ENCODE measurements around the gene ALCAM.

Gene ALCAM

DNA sequence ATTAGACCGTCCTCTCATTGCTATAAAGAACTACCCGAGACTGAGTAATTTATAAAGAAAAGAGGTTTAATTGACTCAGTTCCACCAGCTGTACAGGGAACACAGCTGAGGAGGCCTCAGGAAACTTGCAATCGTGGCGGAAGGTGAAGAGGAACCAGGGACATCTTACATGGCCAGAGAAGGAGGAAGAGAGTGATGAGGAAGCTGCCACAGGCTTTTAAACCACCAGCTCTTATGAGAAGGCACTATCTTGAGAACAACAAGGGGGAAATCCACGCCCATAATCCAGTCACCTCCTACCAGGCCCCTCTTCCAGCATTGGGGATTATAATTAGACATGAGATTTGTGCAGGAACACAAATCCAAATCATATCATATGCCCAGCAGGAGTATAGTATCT, 138.5 kb downstream of the ALCAM start:
- Mint-ChIP-seq H3K27ac (no peak overlapping the region), H3K27me3 (ENCODE audit: low read depth) (no peaks in the 10 kb centered on the region), H3K4me1 (peaks cover 17% of the 10 kb centered on the region), H3K4me3 (no peak overlapping the region), H3K36me3 (ENCODE audit: low read depth) (no peaks in the 10 kb centered on the region), H3K9me3 (no peaks in the 10 kb centered on the region)
- TF ChIP-seq, protein P1, sequence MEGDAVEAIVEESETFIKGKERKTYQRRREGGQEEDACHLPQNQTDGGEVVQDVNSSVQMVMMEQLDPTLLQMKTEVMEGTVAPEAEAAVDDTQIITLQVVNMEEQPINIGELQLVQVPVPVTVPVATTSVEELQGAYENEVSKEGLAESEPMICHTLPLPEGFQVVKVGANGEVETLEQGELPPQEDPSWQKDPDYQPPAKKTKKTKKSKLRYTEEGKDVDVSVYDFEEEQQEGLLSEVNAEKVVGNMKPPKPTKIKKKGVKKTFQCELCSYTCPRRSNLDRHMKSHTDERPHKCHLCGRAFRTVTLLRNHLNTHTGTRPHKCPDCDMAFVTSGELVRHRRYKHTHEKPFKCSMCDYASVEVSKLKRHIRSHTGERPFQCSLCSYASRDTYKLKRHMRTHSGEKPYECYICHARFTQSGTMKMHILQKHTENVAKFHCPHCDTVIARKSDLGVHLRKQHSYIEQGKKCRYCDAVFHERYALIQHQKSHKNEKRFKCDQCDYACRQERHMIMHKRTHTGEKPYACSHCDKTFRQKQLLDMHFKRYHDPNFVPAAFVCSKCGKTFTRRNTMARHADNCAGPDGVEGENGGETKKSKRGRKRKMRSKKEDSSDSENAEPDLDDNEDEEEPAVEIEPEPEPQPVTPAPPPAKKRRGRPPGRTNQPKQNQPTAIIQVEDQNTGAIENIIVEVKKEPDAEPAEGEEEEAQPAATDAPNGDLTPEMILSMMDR (IDR thresholded peaks at IDR 0.05; ENCODE audit: unreplicated experiment in 3 of 3): no peak

GRCh38 chr3:105511031-105511430, 144.3 kb downstream of the ALCAM start:
- Mint-ChIP-seq H3K36me3 (ENCODE audit: low read depth) (no peaks in the 10 kb centered on the region), H3K4me1 (peaks cover 16% of the 10 kb centered on the region), H3K9me3 (no peaks in the 10 kb centered on the region), H3K4me3 (no peak overlapping the region), H3K27me3 (ENCODE audit: low read depth) (no peaks in the 10 kb centered on the region), H3K27ac (no peak overlapping the region)
- TF ChIP-seq, protein P1 (IDR thresholded peaks at IDR 0.05; ENCODE audit: unreplicated experiment in 3 of 3): no peak

GRCh38 chr3:105512061-105512460, 145.4 kb downstream of the ALCAM start:
- Mint-ChIP-seq H3K27me3 (ENCODE audit: low read depth) (no peaks in the 10 kb centered on the region), H3K36me3 (ENCODE audit: low read depth) (no peaks in the 10 kb centered on the region), H3K9me3 (no peaks in the 10 kb centered on the region), H3K27ac (no peak overlapping the region), H3K4me3 (no peak overlapping the region), H3K4me1 (peaks cover 16% of the 10 kb centered on the region)
- TF ChIP-seq, protein P1 (IDR thresholded peaks at IDR 0.05; ENCODE audit: unreplicated experiment in 3 of 3): no peak

DNA sequence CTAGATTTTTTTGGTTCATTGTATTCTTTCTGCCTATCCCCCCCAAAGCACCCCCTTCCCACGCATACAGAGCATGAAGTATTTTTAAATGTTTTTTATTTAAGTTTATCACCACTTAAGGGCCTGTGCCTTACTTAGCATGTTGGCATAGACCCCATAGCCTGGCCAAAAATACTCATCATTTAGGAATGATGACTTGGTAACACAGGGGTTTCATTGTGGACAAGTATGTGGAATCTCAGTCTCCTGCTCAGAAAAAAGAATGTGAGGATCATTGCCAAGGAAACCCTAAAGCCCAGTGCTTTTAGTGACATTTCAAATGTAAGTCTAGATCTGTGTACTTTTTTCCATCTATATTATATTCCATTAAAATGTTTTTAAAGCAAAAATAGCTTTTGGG, 146.3 kb downstream of the ALCAM start:
- Mint-ChIP-seq H3K4me3 (no peak overlapping the region), H3K27me3 (ENCODE audit: low read depth) (no peaks in the 10 kb centered on the region), H3K27ac (no peak overlapping the region), H3K9me3 (no peaks in the 10 kb centered on the region), H3K4me1 (peaks cover 16% of the 10 kb centered on the region), H3K36me3 (ENCODE audit: low read depth) (no peaks in the 10 kb centered on the region)
- TF ChIP-seq, protein P1 (IDR thresholded peaks at IDR 0.05; ENCODE audit: unreplicated experiment in 3 of 3): no peak

DNA sequence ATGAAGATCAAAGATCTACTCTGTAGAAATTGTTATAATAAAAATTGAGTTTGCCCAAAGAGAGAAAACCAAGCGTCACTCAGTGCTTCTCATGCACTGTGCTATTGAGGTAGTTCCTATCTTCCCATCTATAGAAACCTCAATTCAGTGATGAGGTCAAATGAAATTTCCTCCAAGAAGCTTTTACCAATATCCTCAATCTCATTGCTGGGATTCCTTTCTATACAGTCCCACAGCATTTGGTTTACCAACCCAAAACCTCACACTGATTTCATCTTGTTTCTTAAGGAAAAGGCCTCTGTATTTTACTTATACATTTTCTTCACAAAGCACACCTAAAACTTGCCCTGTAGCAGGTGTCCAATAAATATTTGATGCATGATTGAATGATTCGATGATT, 147.2 kb downstream of the ALCAM start:
- H3K27ac Mint-ChIP-seq: no peak overlapping the region
- H3K27me3 Mint-ChIP-seq (ENCODE audit: low read depth): no peaks in the 10 kb centered on the region
- TF ChIP-seq, protein P1 (IDR thresholded peaks at IDR 0.05; ENCODE audit: unreplicated experiment in 3 of 3): no peak
- no peaks in the 10 kb centered on the region for H3K9me3 Mint-ChIP-seq
- H3K4me1 Mint-ChIP-seq: peaks cover 20% of the 10 kb centered on the region
- no peaks in the 10 kb centered on the region for H3K36me3 Mint-ChIP-seq (ENCODE audit: low read depth)
- H3K4me3 Mint-ChIP-seq: no peak overlapping the region

- peaks cover 18% of the 10 kb centered on the region for H3K4me1 Mint-ChIP-seq
- peaks cover under 1% of the 10 kb centered on the region for H3K36me3 Mint-ChIP-seq (ENCODE audit: low read depth)
- no peak overlapping the region for H3K4me3 Mint-ChIP-seq
- no peak overlapping the region for H3K27ac Mint-ChIP-seq
- no peaks in the 10 kb centered on the region for H3K9me3 Mint-ChIP-seq
- TF ChIP-seq, protein P1 (IDR thresholded peaks at IDR 0.05; ENCODE audit: unreplicated experiment in 3 of 3): no peak
- no peaks in the 10 kb centered on the region for H3K27me3 Mint-ChIP-seq (ENCODE audit: low read depth)
These were observed 148.7 kb downstream of the ALCAM start for GRCh38 chr3:105515372-105515771.
